GM06990 (cell line): Measurements from ENCODE around the gene C3orf18.

Experiments used
- DNase-seq: peaks from one replicate; pipeline ENCODE4 v3.0.0-alpha.2; 2011; ENCODE audit not compliant: insufficient read length; ENCODE audit errors: extremely low read depth
- H3K27me3 ChIP-seq: replicated peaks from 2 replicates; pipeline ENCODE4 v1.6.0; 2011; ENCODE audit warnings: low read length; ENCODE audit not compliant: control insufficient read depth, insufficient read depth
- H3K36me3 ChIP-seq: 2 replicates; pipeline ENCODE4 v1.5.1; 2011; ENCODE audit warnings: low read length; ENCODE audit not compliant: control insufficient read depth, insufficient read depth
- H3K4me3 ChIP-seq: replicated peaks from 2 replicates; pipeline ENCODE4 v1.5.1; 2011; ENCODE audit warnings: low read depth, mild to moderate bottlenecking, control low read depth, low read length
- CTCF ChIP-seq: IDR thresholded peaks from 2 replicates; pipeline ENCODE4 v1.5.1; 2011; ENCODE audit warnings: low read length, control low read depth, mild to moderate bottlenecking, inconsistent platforms; ENCODE audit not compliant: insufficient read depth, poor library complexity, severe bottlenecking

The C3orf18 gene

GRCh38 chr3:50509715-50510114, 57.8 kb downstream of the C3orf18 start:
- peaks cover 3% of the 10 kb centered on the region for H3K27me3 ChIP-seq
- no peak for DNase-seq
- H3K4me3 ChIP-seq = no peak overlapping the region
- H3K36me3 ChIP-seq = no peaks in the 10 kb centered on the region
- no peak for TF ChIP-seq CTCF

GRCh38 chr3:50508821-50509220, 58.7 kb downstream of the C3orf18 start:
- no peak for TF ChIP-seq CTCF
- Histone ChIP-seq H3K4me3 (no peak overlapping the region), H3K36me3 (no peaks in the 10 kb centered on the region), H3K27me3 (peaks cover 3% of the 10 kb centered on the region)
- no peak for DNase-seq
